Panc1 (cell line): ENCODE measurements around the gene SLC9A5.

Experiments
- POLR2AphosphoS5 ChIP-seq: IDR thresholded peaks from 2 replicates; pipeline ENCODE4 v1.6.1; 2012; ENCODE audit warnings: mild to moderate bottlenecking, low read depth, low read length, moderate library complexity
- SIN3A ChIP-seq: IDR thresholded peaks from 2 replicates; pipeline ENCODE4 v1.6.1; 2012; ENCODE audit warnings: low read depth, mild to moderate bottlenecking, low read length, moderate library complexity, borderline replicate concordance; ENCODE audit not compliant: insufficient read depth
- TCF7L2 ChIP-seq: IDR thresholded peaks from 2 replicates; pipeline ENCODE4 v1.6.1; 2011; ENCODE audit warnings: mild to moderate bottlenecking, low read depth, low read length, inconsistent platforms
- TF ChIP-seq, protein P1 (sequence below), 2 experiments: IDR thresholded peaks; 2 replicates each; pipeline ENCODE4 v1.6.1; 2011 to 2012; ENCODE audit warnings: low read depth in 2 of 2, control low read depth in 1 of 2, low read length in 1 of 2, mild to moderate bottlenecking in 1 of 2, moderate library complexity in 1 of 2; ENCODE audit not compliant: insufficient read depth in 1 of 2
- TF ChIP-seq, protein P2 (sequence below): fragments of 450-650 bp; IDR thresholded peaks from 2 replicates; pipeline ENCODE4 v1.5.1; 2017; ENCODE audit warnings: mild to moderate bottlenecking

DNA sequence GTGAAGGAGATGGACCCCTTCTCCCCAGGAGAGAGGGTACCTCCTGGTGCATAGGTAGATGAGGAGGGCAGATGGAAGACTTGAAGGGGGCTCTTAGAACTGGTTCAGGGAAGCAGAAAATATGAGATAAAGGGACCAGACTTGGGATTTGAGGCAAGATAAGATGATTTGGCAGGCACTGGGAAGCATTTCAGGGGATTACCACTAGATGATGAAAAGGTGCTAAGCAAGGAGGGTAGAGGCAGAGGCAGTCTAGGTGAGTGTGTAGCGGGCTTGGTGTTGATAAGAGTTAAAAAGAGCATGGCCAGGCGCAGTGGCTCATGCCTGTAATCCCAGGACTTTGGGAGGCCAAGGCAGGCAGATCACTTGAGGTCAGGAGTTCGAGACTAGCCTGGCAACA, 14.4 kb downstream of the SLC9A5 start:
- TF ChIP-seq, protein P1, sequence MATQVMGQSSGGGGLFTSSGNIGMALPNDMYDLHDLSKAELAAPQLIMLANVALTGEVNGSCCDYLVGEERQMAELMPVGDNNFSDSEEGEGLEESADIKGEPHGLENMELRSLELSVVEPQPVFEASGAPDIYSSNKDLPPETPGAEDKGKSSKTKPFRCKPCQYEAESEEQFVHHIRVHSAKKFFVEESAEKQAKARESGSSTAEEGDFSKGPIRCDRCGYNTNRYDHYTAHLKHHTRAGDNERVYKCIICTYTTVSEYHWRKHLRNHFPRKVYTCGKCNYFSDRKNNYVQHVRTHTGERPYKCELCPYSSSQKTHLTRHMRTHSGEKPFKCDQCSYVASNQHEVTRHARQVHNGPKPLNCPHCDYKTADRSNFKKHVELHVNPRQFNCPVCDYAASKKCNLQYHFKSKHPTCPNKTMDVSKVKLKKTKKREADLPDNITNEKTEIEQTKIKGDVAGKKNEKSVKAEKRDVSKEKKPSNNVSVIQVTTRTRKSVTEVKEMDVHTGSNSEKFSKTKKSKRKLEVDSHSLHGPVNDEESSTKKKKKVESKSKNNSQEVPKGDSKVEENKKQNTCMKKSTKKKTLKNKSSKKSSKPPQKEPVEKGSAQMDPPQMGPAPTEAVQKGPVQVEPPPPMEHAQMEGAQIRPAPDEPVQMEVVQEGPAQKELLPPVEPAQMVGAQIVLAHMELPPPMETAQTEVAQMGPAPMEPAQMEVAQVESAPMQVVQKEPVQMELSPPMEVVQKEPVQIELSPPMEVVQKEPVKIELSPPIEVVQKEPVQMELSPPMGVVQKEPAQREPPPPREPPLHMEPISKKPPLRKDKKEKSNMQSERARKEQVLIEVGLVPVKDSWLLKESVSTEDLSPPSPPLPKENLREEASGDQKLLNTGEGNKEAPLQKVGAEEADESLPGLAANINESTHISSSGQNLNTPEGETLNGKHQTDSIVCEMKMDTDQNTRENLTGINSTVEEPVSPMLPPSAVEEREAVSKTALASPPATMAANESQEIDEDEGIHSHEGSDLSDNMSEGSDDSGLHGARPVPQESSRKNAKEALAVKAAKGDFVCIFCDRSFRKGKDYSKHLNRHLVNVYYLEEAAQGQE (IDR thresholded peaks at IDR 0.05; ENCODE audit: insufficient read depth in 1 of 2, low read depth in 2 of 2, low read length in 1 of 2): no peak
- TF ChIP-seq, protein P2, sequence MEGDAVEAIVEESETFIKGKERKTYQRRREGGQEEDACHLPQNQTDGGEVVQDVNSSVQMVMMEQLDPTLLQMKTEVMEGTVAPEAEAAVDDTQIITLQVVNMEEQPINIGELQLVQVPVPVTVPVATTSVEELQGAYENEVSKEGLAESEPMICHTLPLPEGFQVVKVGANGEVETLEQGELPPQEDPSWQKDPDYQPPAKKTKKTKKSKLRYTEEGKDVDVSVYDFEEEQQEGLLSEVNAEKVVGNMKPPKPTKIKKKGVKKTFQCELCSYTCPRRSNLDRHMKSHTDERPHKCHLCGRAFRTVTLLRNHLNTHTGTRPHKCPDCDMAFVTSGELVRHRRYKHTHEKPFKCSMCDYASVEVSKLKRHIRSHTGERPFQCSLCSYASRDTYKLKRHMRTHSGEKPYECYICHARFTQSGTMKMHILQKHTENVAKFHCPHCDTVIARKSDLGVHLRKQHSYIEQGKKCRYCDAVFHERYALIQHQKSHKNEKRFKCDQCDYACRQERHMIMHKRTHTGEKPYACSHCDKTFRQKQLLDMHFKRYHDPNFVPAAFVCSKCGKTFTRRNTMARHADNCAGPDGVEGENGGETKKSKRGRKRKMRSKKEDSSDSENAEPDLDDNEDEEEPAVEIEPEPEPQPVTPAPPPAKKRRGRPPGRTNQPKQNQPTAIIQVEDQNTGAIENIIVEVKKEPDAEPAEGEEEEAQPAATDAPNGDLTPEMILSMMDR: no peak
- TF ChIP-seq POLR2AphosphoS5 (no peak), TCF7L2 (no peak), SIN3A (no peak)
